Astrocyte of the cerebellum (primary cell): Measurements from ENCODE around the gene MEIG1.
"Not testable (repeated sequence)": the region's sequence is repeated elsewhere in the genome, so short reads cannot be mapped to it uniquely, and the experiment has no call there.

ENCODE experiments used
- DNase-seq: peaks from one replicate; pipeline ENCODE4 v3.0.0-alpha.2; 2011; ENCODE audit warnings: low read depth
- H3K4me3 ChIP-seq: 2 replicates; pipeline ENCODE4 v1.5.1; 2011; ENCODE audit warnings: mild to moderate bottlenecking, low read depth, low read length, moderate library complexity
- CTCF ChIP-seq: IDR thresholded peaks from 2 replicates; pipeline ENCODE4 v1.5.1; 2012; ENCODE audit warnings: low read length, low read depth, moderate library complexity, mild to moderate bottlenecking; ENCODE audit errors: missing control alignments
- in situ Hi-C: cut with HindIII; loops from 2 replicates; pipeline ENCODE4 v1.10.0; 2017; ENCODE audit warnings: low sequenced_read_pairs

The MEIG1 gene

GRCh38 chr10:14954934-14955333 is 4.3 kb upstream of the MEIG1 start:
- in situ Hi-C loops, result no loop called here
- no peak overlapping the region for H3K4me3 ChIP-seq
- no peak for TF ChIP-seq CTCF
- no peak for DNase-seq

GRCh38 chr10:14958872-14959220 is 342 bp upstream of the MEIG1 start:
- H3K4me3 ChIP-seq, result peak overlapping the region; percentile 72
- DNase-seq, result no peak
- TF ChIP-seq CTCF, result no peak
- in situ Hi-C loops, result no loop called here

- TF ChIP-seq CTCF, result no peak
- no peak overlapping the region for H3K4me3 ChIP-seq
- DNase-seq, result no peak
- in situ Hi-C loops, result no loop called here
Observed at GRCh38 chr10:14967897-14968296, 8.7 kb downstream of the MEIG1 start.

- no peak for DNase-seq
- peak; percentile 63 for TF ChIP-seq CTCF
- in situ Hi-C loops, result no loop called here
- no peak overlapping the region for H3K4me3 ChIP-seq
Observed at GRCh38 chr10:14971867-14972448, 12.8 kb downstream of the MEIG1 start.

- in situ Hi-C loops, H3K4me3 ChIP-seq, DNase-seq: not testable (repeated sequence)
Observed at GRCh38 chr10:14974153-14974998, 15.2 kb downstream of the MEIG1 start.

- peak; percentile 20 for TF ChIP-seq CTCF
- no peak for DNase-seq
- H3K4me3 ChIP-seq, result no peak overlapping the region
- in situ Hi-C loops, result no loop called here
Observed at GRCh38 chr10:14975672-14976273, 16.6 kb downstream of the MEIG1 start.

- in situ Hi-C loops, result no loop called here
- no peak for DNase-seq
- H3K4me3 ChIP-seq, result no peak overlapping the region
- TF ChIP-seq CTCF, result no peak
Observed at GRCh38 chr10:14982744-14983143, 23.6 kb downstream of the MEIG1 start.

GRCh38 chr10:14989552-14989951 is 30.4 kb downstream of the MEIG1 start:
- in situ Hi-C loops, DNase-seq, H3K4me3 ChIP-seq: not testable (repeated sequence)
